ENCODE data around the gene SLC25A48.
A peak's percentile ranks its signal among the peaks of the same experiment; 100 is the strongest.

The SLC25A48 gene

GRCh38 chr5:135920199-135920598 is 85.7 kb downstream of the SLC25A48 start:
- H3K4me1 ChIP-seq (ENCODE audit: control insufficient read depth, insufficient read depth, low read length): 0 out of 2 replicates have a peak, but pooled peaks cover 6% of the 10 kb centered on the region
- H3K9me3 ChIP-seq (ENCODE audit: control insufficient read depth, insufficient read depth, low read depth, low read length): no peaks in the 10 kb centered on the region
- ChIA-PET CTCF (interaction anchor here (1.4 to 1.7 kb wide), 2 partner anchors 29 to 138 kb away, joined by 3 to 5 read pairs; no protein-coding TSS in a partner anchor), POLR2A (no interaction called here)
- TF ChIP-seq SALL2 (tag by site-specific recombination; IDR thresholded peaks at IDR 0.05; ENCODE audit: borderline replicate concordance) (no peak), ZNF585B (tag by site-specific recombination; IDR thresholded peaks at IDR 0.05) (no peak), GFI1B (tag by site-specific recombination; IDR thresholded peaks at IDR 0.05) (no peak), OSR2 (tag by site-specific recombination; IDR thresholded peaks at IDR 0.05) (no peak), PATZ1 (tag by site-specific recombination; IDR thresholded peaks at IDR 0.05) (no peak), ZNF555 (tag by site-specific recombination; conservative IDR thresholded peaks at IDR 0.05) (no peak), ZNF768 (tag by site-specific recombination; IDR thresholded peaks at IDR 0.05) (no peak), ZFP69B (tag by site-specific recombination; IDR thresholded peaks at IDR 0.05) (peak; percentile 79), ZNF266 (tag by site-specific recombination; IDR thresholded peaks at IDR 0.05; ENCODE audit: low read depth) (no peak), ZBTB7A (tag by site-specific recombination; IDR thresholded peaks at IDR 0.05; ENCODE audit: low read depth) (no peak), MYNN (tag by site-specific recombination; IDR thresholded peaks at IDR 0.05; ENCODE audit: borderline replicate concordance) (no peak), REPIN1 (tag by site-specific recombination; IDR thresholded peaks at IDR 0.05; ENCODE audit: low read depth) (no peak), OVOL3 (tag by site-specific recombination; IDR thresholded peaks at IDR 0.05) (no peak), ZFP3 (tag by site-specific recombination; IDR thresholded peaks at IDR 0.05; ENCODE audit: low read depth) (no peak), ZNF530 (tag by site-specific recombination; IDR thresholded peaks at IDR 0.05; ENCODE audit: low read depth) (no peak)
- TF ChIP-seq, protein P1, sequence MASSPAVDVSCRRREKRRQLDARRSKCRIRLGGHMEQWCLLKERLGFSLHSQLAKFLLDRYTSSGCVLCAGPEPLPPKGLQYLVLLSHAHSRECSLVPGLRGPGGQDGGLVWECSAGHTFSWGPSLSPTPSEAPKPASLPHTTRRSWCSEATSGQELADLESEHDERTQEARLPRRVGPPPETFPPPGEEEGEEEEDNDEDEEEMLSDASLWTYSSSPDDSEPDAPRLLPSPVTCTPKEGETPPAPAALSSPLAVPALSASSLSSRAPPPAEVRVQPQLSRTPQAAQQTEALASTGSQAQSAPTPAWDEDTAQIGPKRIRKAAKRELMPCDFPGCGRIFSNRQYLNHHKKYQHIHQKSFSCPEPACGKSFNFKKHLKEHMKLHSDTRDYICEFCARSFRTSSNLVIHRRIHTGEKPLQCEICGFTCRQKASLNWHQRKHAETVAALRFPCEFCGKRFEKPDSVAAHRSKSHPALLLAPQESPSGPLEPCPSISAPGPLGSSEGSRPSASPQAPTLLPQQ (tag by site-specific recombination; IDR thresholded peaks at IDR 0.05): peak; percentile 89
- TF ChIP-seq, protein P2, sequence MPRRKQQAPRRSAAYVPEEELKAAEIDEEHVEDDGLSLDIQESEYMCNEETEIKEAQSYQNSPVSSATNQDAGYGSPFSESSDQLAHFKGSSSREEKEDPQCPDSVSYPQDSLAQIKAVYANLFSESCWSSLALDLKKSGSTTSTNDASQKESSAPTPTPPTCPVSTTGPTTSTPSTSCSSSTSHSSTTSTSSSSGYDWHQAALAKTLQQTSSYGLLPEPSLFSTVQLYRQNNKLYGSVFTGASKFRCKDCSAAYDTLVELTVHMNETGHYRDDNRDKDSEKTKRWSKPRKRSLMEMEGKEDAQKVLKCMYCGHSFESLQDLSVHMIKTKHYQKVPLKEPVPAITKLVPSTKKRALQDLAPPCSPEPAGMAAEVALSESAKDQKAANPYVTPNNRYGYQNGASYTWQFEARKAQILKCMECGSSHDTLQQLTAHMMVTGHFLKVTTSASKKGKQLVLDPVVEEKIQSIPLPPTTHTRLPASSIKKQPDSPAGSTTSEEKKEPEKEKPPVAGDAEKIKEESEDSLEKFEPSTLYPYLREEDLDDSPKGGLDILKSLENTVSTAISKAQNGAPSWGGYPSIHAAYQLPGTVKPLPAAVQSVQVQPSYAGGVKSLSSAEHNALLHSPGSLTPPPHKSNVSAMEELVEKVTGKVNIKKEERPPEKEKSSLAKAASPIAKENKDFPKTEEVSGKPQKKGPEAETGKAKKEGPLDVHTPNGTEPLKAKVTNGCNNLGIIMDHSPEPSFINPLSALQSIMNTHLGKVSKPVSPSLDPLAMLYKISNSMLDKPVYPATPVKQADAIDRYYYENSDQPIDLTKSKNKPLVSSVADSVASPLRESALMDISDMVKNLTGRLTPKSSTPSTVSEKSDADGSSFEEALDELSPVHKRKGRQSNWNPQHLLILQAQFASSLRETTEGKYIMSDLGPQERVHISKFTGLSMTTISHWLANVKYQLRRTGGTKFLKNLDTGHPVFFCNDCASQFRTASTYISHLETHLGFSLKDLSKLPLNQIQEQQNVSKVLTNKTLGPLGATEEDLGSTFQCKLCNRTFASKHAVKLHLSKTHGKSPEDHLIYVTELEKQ (tag by site-specific recombination; IDR thresholded peaks at IDR 0.05; ENCODE audit: borderline replicate concordance): no peak
- H3K27ac ChIP-seq (ENCODE audit: extremely low read depth, low read depth, low read length): no peak overlapping the region
- no peak overlapping the region for H3K4me3 ChIP-seq (ENCODE audit: low read depth, low read length)
- H3K36me3 ChIP-seq (ENCODE audit: control insufficient read depth in 2 of 2, insufficient read depth in 1 of 2, low read length in 2 of 2): no peaks in the 10 kb centered on the region

DNA sequence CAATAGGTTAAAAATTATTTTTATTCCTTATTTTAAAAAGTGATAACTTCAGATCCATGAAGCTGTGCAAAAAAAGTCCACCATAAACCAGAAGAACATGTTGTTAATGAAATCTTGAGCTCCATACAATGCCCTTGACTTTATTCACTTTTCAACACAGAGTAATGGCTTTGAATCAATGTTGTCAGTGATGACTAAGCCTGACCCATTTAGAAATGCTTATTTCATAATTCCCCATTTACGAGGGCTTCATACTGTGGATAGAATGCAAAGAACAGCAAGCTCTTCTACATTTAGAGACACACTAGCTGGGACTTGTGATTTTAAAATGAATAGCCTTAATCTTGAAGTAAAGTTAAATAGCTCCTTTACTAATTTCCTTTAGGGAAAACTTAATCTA is 86.9 kb downstream of the SLC25A48 start:
- no peak overlapping the region for H3K27ac ChIP-seq (ENCODE audit: extremely low read depth, low read depth, low read length)
- ChIA-PET CTCF (interaction anchor here (1.7 kb wide), 1 partner anchor 28 kb away, joined by 3 read pairs; no protein-coding TSS in a partner anchor), POLR2A (no interaction called here)
- no peak overlapping the region for H3K4me3 ChIP-seq (ENCODE audit: low read depth, low read length)
- 0 out of 2 replicates have a peak, but pooled peaks cover 6% of the 10 kb centered on the region for H3K4me1 ChIP-seq (ENCODE audit: control insufficient read depth, insufficient read depth, low read length)
- no peaks in the 10 kb centered on the region for H3K9me3 ChIP-seq (ENCODE audit: control insufficient read depth, insufficient read depth, low read depth, low read length)
- no peaks in the 10 kb centered on the region for H3K36me3 ChIP-seq (ENCODE audit: control insufficient read depth in 2 of 2, insufficient read depth in 1 of 2, low read length in 2 of 2)
- TF ChIP-seq ZNF776 (tag by site-specific recombination; IDR thresholded peaks at IDR 0.05; ENCODE audit: borderline replicate concordance) (no peak), HOXA7 (CRISPR knock-in tag; IDR thresholded peaks at IDR 0.05; ENCODE audit: borderline replicate concordance) (no peak), SP7 (tag by site-specific recombination; IDR thresholded peaks at IDR 0.05) (no peak), ZNF140 (tag by site-specific recombination; IDR thresholded peaks at IDR 0.05) (no peak), ZBTB21 (tag by site-specific recombination; IDR thresholded peaks at IDR 0.05) (peak; percentile 67), ZNF629 (tag by site-specific recombination; IDR thresholded peaks at IDR 0.05) (peak; percentile 61), ZNF561 (tag by site-specific recombination; IDR thresholded peaks at IDR 0.05; ENCODE audit: borderline replicate concordance) (no peak), GFI1B (tag by site-specific recombination; IDR thresholded peaks at IDR 0.05) (no peak), ZNF391 (tag by site-specific recombination; IDR thresholded peaks at IDR 0.05; ENCODE audit: borderline replicate concordance, low read depth) (no peak), ZNF37A (tag by site-specific recombination; IDR thresholded peaks at IDR 0.05) (no peak), ZNF121 (tag by site-specific recombination; IDR thresholded peaks at IDR 0.05) (no peak), OVOL3 (tag by site-specific recombination; IDR thresholded peaks at IDR 0.05) (no peak), ZNF362 (tag by site-specific recombination; IDR thresholded peaks at IDR 0.05) (no peak)

All from HEK293 (cell line).